GM12878 (cell line): ENCODE results near the gene CTNNA3. TPM values are rescaled to one million over a fixed set of nuclear protein-coding genes. Genes with fewer than 3 reads are reported as not detected.

Source experiments
- ATAC-seq: fragments of 200-7000 bp; cut with Tn5 transposase; 3 replicates; pipeline ENCODE4 v1.9.1; 2020; ENCODE audit warnings: mild to moderate bottlenecking, moderate library complexity
- BruUV-seq: library from RNA; stranded (reverse); fragments of 400-500 nt; replicated peaks from 2 replicates; lab custom pipeline; 2021; lab: Mats Ljungman, UMichigan
- CTCF ChIA-PET: fragments of 300-600 bp; sonication (Branson Sonifier 250); formaldehyde crosslinking; extraction: SDS; loops from one replicate; lab custom pipeline; 2021; ENCODE audit warnings: inconsistent platforms; lab: Yijun Ruan, JAX
- POLR2A ChIA-PET: fragments of 350-600 bp; formaldehyde crosslinking; extraction: SDS; loops from one replicate; lab custom pipeline; 2021; ENCODE audit warnings: inconsistent platforms; lab: Charles Lee
- RAD21 ChIA-PET: fragments of 300-600 bp; sonication (Branson Sonifier 250); formaldehyde crosslinking; loops from one replicate; lab custom pipeline; 2023; ENCODE audit warnings: antibody characterized with exemption; ENCODE audit not compliant: unreplicated experiment; lab: Charles Lee
- SMC1A ChIA-PET: fragments of 300-600 bp; sonication (Branson Sonifier 250); formaldehyde crosslinking; loops from one replicate; lab custom pipeline; 2023; ENCODE audit not compliant: unreplicated experiment, uncharacterized antibody; lab: Charles Lee
- DNase-seq: peaks from one replicate; pipeline ENCODE4 v3.0.0-alpha.2; 2011; ENCODE audit warnings: low read depth, low spot score
- FAIRE-seq: peaks from 3 replicates; lab custom pipeline; 2011; peaks lifted over from hg19 to GRCh38; lab: Jason Lieb, UNC
- H2AFZ ChIP-seq: 2 replicates; pipeline ENCODE4 v1.6.0; 2011; ENCODE audit warnings: low read depth, low read length, control low read depth; ENCODE audit not compliant: control insufficient read depth
- H3K27ac ChIP-seq: 2 replicates; pipeline ENCODE4 v1.5.1; 2011; ENCODE audit warnings: control low read depth; ENCODE audit not compliant: control insufficient read depth, insufficient read depth
- H3K27me3 ChIP-seq, 2 experiments: replicated peaks in 1 of 2; 2 replicates each; pipeline versions ENCODE4 v1.6.0 to v1.6.1; 2011; ENCODE audit warnings: low read length in 1 of 2; ENCODE audit not compliant: control insufficient read depth in 2 of 2, insufficient read depth in 2 of 2
- H3K36me3 ChIP-seq, 2 experiments: 2 replicates each; pipeline ENCODE4 v1.5.1; 2011; ENCODE audit warnings: low read length in 1 of 2; ENCODE audit not compliant: control insufficient read depth in 2 of 2, insufficient read depth in 2 of 2
- H3K4me1 ChIP-seq: 2 replicates; pipeline ENCODE4 v1.6.1; 2011; ENCODE audit warnings: mild to moderate bottlenecking, low read length, moderate library complexity, mixed read lengths; ENCODE audit not compliant: control insufficient read depth, insufficient read depth
- H3K4me2 ChIP-seq: 2 replicates; pipeline ENCODE4 v1.6.0; 2011; ENCODE audit warnings: control low read depth; ENCODE audit not compliant: control insufficient read depth, insufficient read depth
- H3K4me3 ChIP-seq: fragments of 200-600 bp; sonication (generic); 2 replicates; pipeline ENCODE4 v1.5.1; 2016
- H3K79me2 ChIP-seq: 2 replicates; pipeline ENCODE4 v1.6.0; 2011; ENCODE audit warnings: low read length; ENCODE audit not compliant: control insufficient read depth, insufficient read depth
- H3K9ac ChIP-seq: 2 replicates; pipeline ENCODE4 v1.8.0; 2011; ENCODE audit warnings: low read length, control low read depth, mixed read lengths; ENCODE audit not compliant: control insufficient read depth, insufficient read depth
- H3K9me3 ChIP-seq: replicated peaks from 3 replicates; pipeline ENCODE4 v1.5.1; 2011; ENCODE audit warnings: mild to moderate bottlenecking, low read length; ENCODE audit not compliant: control insufficient read depth, insufficient read depth
- H4K20me1 ChIP-seq: 2 replicates; pipeline ENCODE4 v1.6.0; 2011; ENCODE audit not compliant: control insufficient read depth, insufficient read depth
- ATF7 ChIP-seq: fragments of 450-650 bp; IDR thresholded peaks from 2 replicates; pipeline ENCODE4 v1.6.1; 2016; ENCODE audit warnings: low read depth, mild to moderate bottlenecking
- CBX3 ChIP-seq: fragments of 200-600 bp; sonication (generic); IDR thresholded peaks from 2 replicates; pipeline ENCODE4 v1.6.1; 2016; ENCODE audit warnings: low read depth, borderline replicate concordance
- EED ChIP-seq: sonication (generic); IDR thresholded peaks from 2 replicates; pipeline ENCODE4 v1.6.1; 2016; ENCODE audit warnings: antibody characterized with exemption, low read depth
- MXI1 ChIP-seq: fragments of 150-350 bp; IDR thresholded peaks from 2 replicates; pipeline ENCODE4 v1.6.1; 2011; ENCODE audit warnings: low read depth, mild to moderate bottlenecking, inconsistent platforms, low read length, improper control_type of control experiment
- NFXL1 ChIP-seq: fragments of 450-650 bp; IDR thresholded peaks from 2 replicates; pipeline ENCODE4 v1.6.1; 2017; ENCODE audit warnings: antibody characterized with exemption, mild to moderate bottlenecking, borderline replicate concordance
- POU2F2 ChIP-seq: IDR thresholded peaks from 3 replicates; pipeline ENCODE4 v1.6.1; 2011; ENCODE audit warnings: low read depth, mild to moderate bottlenecking, low read length, borderline replicate concordance
- RBBP5 ChIP-seq: fragments of 200-600 bp; sonication (generic); conservative IDR thresholded peaks from 2 replicates; pipeline ENCODE4 v1.6.1; 2016
- RFX5 ChIP-seq: IDR thresholded peaks from 2 replicates; pipeline ENCODE4 v1.6.1; 2011; ENCODE audit warnings: low read depth, low read length, improper control_type of control experiment
- ZBTB33 ChIP-seq: fragments of 450-650 bp; IDR thresholded peaks from 2 replicates; pipeline ENCODE4 v1.6.1; 2017; ENCODE audit warnings: mild to moderate bottlenecking
- ZNF217 ChIP-seq: fragments of 450-650 bp; IDR thresholded peaks from 2 replicates; pipeline ENCODE4 v1.6.1; 2017; ENCODE audit warnings: antibody characterized with exemption, mild to moderate bottlenecking
- WGBS: methylation state at CpG from one replicate; pipeline ENCODE4 v1.1.6; 2016; ENCODE audit warnings: low lambda C conversion rate; ENCODE audit not compliant: insufficient replicate concordance, insufficient coverage; ENCODE audit errors: missing lambda C conversion rate; 5-methylcytosine and 5-hydroxymethylcytosine counted together
- in situ Hi-C: fragments of 300-500 bp; cut with MboI; formaldehyde crosslinking; loops from 9 replicates; pipeline ENCODE4 v1.14.3; 2018; ENCODE audit warnings: mixed read lengths
- intact Hi-C: fragments of 100-400 bp; cut with micrococcal nuclease; formaldehyde crosslinking; loops from one replicate; pipeline ENCODE4 v1.14.2; 2022; ENCODE audit not compliant: unreplicated experiment
- polyA plus RNA-seq, 11 experiments: library from polyadenylated mRNA; depleted of rRNA in 4 of 11; unstranded in 6 of 11; stranded (reverse) in 5 of 11; fragments of >200 nt; fragmentation: Nextera tagmentation in 4 of 11; fragmentation: Illumina TruSeq in 1 of 11; extraction: Ambion mirVana in 4 of 11; extraction: Trizol in 1 of 11; gene quantifications; 1 replicate in 1 of 11; 2 replicates in 10 of 11; pipeline versions ENCODE4 v1.2.1 to v1.2.3, GENCODE V29; 2011 to 2016; ENCODE audit warnings: inconsistent platforms in 2 of 11, missing spikeins in 2 of 11, low read depth in 1 of 11
- total RNA-seq, 4 experiments: library from RNA; depleted of rRNA in 3 of 4; stranded (reverse); fragments of >200 nt in 3 of 4; fragmentation: Illumina TruSeq in 1 of 4; extraction: Trizol in 1 of 4; gene quantifications; 2 replicates each; pipeline versions ENCODE4 v1.2.1 to v1.2.3, GENCODE V29; 2013 to 2021

Gene CTNNA3
- total and polyA plus RNA-seq, 10 of the 15 experiments (the other 5 are each of a cell fraction or from before 2014, with no cell fraction given), result under 0.01 to 4.5 (median 0.22) TPM; not detected in 2

GRCh38 chr10:67119651-67120050 lies 576.3 kb downstream of the CTNNA3 start:
- 0% methylated on average over 1 of the region's 1 CpG for WGBS
- no peaks in the 10 kb centered on the region for H3K9me3 ChIP-seq
- FAIRE-seq (no peak), ATAC-seq (no peak), DNase-seq (no peak)
- H3K4me2 ChIP-seq, result no peak overlapping the region
- H3K9ac ChIP-seq, result no peak overlapping the region
- no peak overlapping the region for H3K4me3 ChIP-seq
- no peaks in the 10 kb centered on the region for H3K27me3 ChIP-seq
- no peaks in the 10 kb centered on the region for H3K36me3 ChIP-seq
- no peaks in the 10 kb centered on the region for H4K20me1 ChIP-seq
- ChIA-PET SMC1A (interaction anchor here (0.9 kb wide), 1 partner anchor 19 kb away, joined by 3 read pairs; no protein-coding TSS in a partner anchor), CTCF (no interaction called here), POLR2A (interaction anchor here (0.5 to 0.6 kb wide), 2 partner anchors 19 to 1212 kb away, joined by 3 to 4 read pairs; partner anchors contain the start of gene HNRNPH3), RAD21 (no interaction called here)
- H2AFZ ChIP-seq, result no peak overlapping the region
- H3K4me1 ChIP-seq, result no peaks in the 10 kb centered on the region
- no peak for TF ChIP-seq EED
- TF ChIP-seq RBBP5, result no peak
- no peak for TF ChIP-seq ZBTB33
- no peak for TF ChIP-seq ZNF217
- TF ChIP-seq MXI1, result no peak
- TF ChIP-seq POU2F2, result no peak
- TF ChIP-seq RFX5, result no peak
- TF ChIP-seq CBX3, result no peak
- no peak for TF ChIP-seq ATF7
- TF ChIP-seq NFXL1, result no peak
- no peak overlapping the region for H3K27ac ChIP-seq
- in situ Hi-C loops (no loop called here), intact Hi-C loops (no loop called here)
- BruUV-seq, result no TSS peak
- H3K79me2 ChIP-seq, result no peaks in the 10 kb centered on the region
